ENCODE measurements around the gene SGCG. TPM values are rescaled to one million over a fixed set of nuclear protein-coding genes. Genes with fewer than 3 reads are reported as not detected.

Gene SGCG
- polyA plus RNA-seq, 1 experiment = 0.29 TPM

GRCh38 chr13:23183292-23183691, 2.5 kb downstream of the SGCG start:
- ChIA-PET CTCF (interaction anchor here (1.3 kb wide), 1 partner anchor 24 kb away, joined by 5 read pairs; no protein-coding TSS in a partner anchor), POLR2A (no interaction called here)
- no peak for DNase-seq (ENCODE audit: low read depth)
- TF ChIP-seq, protein P1, sequence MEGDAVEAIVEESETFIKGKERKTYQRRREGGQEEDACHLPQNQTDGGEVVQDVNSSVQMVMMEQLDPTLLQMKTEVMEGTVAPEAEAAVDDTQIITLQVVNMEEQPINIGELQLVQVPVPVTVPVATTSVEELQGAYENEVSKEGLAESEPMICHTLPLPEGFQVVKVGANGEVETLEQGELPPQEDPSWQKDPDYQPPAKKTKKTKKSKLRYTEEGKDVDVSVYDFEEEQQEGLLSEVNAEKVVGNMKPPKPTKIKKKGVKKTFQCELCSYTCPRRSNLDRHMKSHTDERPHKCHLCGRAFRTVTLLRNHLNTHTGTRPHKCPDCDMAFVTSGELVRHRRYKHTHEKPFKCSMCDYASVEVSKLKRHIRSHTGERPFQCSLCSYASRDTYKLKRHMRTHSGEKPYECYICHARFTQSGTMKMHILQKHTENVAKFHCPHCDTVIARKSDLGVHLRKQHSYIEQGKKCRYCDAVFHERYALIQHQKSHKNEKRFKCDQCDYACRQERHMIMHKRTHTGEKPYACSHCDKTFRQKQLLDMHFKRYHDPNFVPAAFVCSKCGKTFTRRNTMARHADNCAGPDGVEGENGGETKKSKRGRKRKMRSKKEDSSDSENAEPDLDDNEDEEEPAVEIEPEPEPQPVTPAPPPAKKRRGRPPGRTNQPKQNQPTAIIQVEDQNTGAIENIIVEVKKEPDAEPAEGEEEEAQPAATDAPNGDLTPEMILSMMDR (IDR thresholded peaks at IDR 0.05; ENCODE audit: insufficient read depth, low read depth, low read length) = no peak
- H3K4me3 ChIP-seq (ENCODE audit: low read depth, low read length) = no peak overlapping the region
- no peaks in the 10 kb centered on the region for H3K27me3 ChIP-seq (ENCODE audit: control insufficient read depth, insufficient read depth, low read length)
- H3K36me3 ChIP-seq (ENCODE audit: control insufficient read depth, insufficient read depth, low read length) = no peaks in the 10 kb centered on the region

DNA sequence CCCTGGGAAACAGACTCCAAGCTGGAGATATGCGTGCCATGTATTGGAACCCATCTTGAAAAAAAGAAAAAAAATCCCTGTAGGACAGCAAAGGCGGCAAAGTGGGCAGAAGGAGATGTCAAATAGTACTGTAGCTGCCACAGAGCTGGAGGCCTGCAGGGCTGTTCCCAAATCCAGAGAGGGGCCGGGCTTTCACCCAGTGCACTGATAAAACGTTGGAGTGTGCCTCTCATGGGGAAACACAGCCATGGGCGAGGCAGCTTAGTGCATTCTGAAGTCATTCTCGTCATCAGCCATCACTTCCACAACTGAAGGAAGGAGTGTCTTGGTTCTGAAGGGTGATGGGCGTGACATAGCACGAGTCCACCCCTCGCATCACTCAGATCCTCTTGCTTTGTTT, 4.8 kb downstream of the SGCG start:
- H3K4me3 ChIP-seq (ENCODE audit: low read depth, low read length) = no peak overlapping the region
- CTCF ChIA-PET = interaction anchor here (0.9 kb wide), 1 partner anchor 41 kb away, joined by 3 read pairs; no protein-coding TSS in a partner anchor
- H3K27me3 ChIP-seq (ENCODE audit: control insufficient read depth, insufficient read depth, low read length) = no peaks in the 10 kb centered on the region
- no peaks in the 10 kb centered on the region for H3K36me3 ChIP-seq (ENCODE audit: control insufficient read depth, insufficient read depth, low read length)
- DNase-seq (ENCODE audit: low read depth) = no peak
- POLR2A ChIA-PET = no interaction called here
- TF ChIP-seq, protein P1 (IDR thresholded peaks at IDR 0.05; ENCODE audit: insufficient read depth, low read depth, low read length) = no peak

- ChIA-PET POLR2A (no interaction called here), CTCF (no interaction called here)
- Histone ChIP-seq H3K4me3 (ENCODE audit: low read depth, low read length) (no peak overlapping the region), H3K27me3 (ENCODE audit: control insufficient read depth, insufficient read depth, low read length) (0 out of 2 replicates have a peak, but pooled peaks cover 1% of the 10 kb centered on the region), H3K36me3 (ENCODE audit: control insufficient read depth, insufficient read depth, low read length) (no peaks in the 10 kb centered on the region)
- TF ChIP-seq, protein P1 (IDR thresholded peaks at IDR 0.05; ENCODE audit: insufficient read depth, low read depth, low read length) = no peak
- DNase-seq (ENCODE audit: low read depth) = no peak
These were observed 21.1 kb downstream of the SGCG start for GRCh38 chr13:23201870-23202269.

- Histone ChIP-seq H3K36me3 (ENCODE audit: control insufficient read depth, insufficient read depth, low read length) (no peaks in the 10 kb centered on the region), H3K4me3 (ENCODE audit: low read depth, low read length) (no peak overlapping the region), H3K27me3 (ENCODE audit: control insufficient read depth, insufficient read depth, low read length) (0 out of 2 replicates have a peak, but pooled peaks cover 1% of the 10 kb centered on the region)
- CTCF ChIA-PET = no interaction called here
- TF ChIP-seq, protein P1 (IDR thresholded peaks at IDR 0.05; ENCODE audit: insufficient read depth, low read depth, low read length) = no peak
- POLR2A ChIA-PET = no interaction called here
- no peak for DNase-seq (ENCODE audit: low read depth)
These were observed 21.6 kb downstream of the SGCG start for GRCh38 chr13:23202383-23202782.

- ChIA-PET POLR2A (no interaction called here), CTCF (no interaction called here)
- H3K27me3 ChIP-seq (ENCODE audit: control insufficient read depth, insufficient read depth, low read length) = 0 out of 2 replicates have a peak, but pooled peaks cover 1% of the 10 kb centered on the region
- H3K4me3 ChIP-seq (ENCODE audit: low read depth, low read length) = no peak overlapping the region
- TF ChIP-seq, protein P1 (IDR thresholded peaks at IDR 0.05; ENCODE audit: insufficient read depth, low read depth, low read length) = no peak
- H3K36me3 ChIP-seq (ENCODE audit: control insufficient read depth, insufficient read depth, low read length) = no peaks in the 10 kb centered on the region
- no peak for DNase-seq (ENCODE audit: low read depth)
These were observed 22.7 kb downstream of the SGCG start for GRCh38 chr13:23203516-23203915.

Data from BJ (cell line).